K562 (cell line): ENCODE measurements around the gene NTSR1. TPM values are rescaled to one million over a fixed set of nuclear protein-coding genes. Genes with fewer than 3 reads are reported as not detected.

ENCODE experiments used
- ATAC-seq: fragments of 200-7000 bp; cut with Tn5 transposase; 3 replicates; pipeline ENCODE4 v1.9.1; 2020; ENCODE audit warnings: moderate library complexity
- BruUV-seq: library from RNA; stranded (reverse); fragments of 400-500 nt; replicated peaks from 2 replicates; lab custom pipeline; 2021; lab: Mats Ljungman, UMichigan
- CTCF ChIA-PET: fragments of 300-600 bp; formaldehyde crosslinking; extraction: SDS; loops from one replicate; lab custom pipeline; 2021; ENCODE audit warnings: low intra/inter-chr PET ratio; lab: Yijun Ruan, JAX
- POLR2A ChIA-PET: fragments of 300-600, 350-650 bp; sonication (Branson Sonifier 250); formaldehyde crosslinking; extraction: SDS; loops from one replicate; lab custom pipeline; 2021; ENCODE audit warnings: antibody characterized with exemption, inconsistent platforms; lab: Yijun Ruan, JAX
- DNase-seq, 4 experiments: peaks; one replicate each; pipeline versions ENCODE4 v3.0.0 to v3.0.0-alpha.2; 2011 to 2018; ENCODE audit warnings: low spot score in 3 of 4, mixed read lengths in 3 of 4; ENCODE audit errors: extremely low read depth in 1 of 4
- FAIRE-seq: peaks from 2 replicates; lab custom pipeline; 2011; peaks lifted over from hg19 to GRCh38; lab: Jason Lieb, UNC
- H2AFZ ChIP-seq: 2 replicates; pipeline ENCODE4 v1.6.0; 2011; ENCODE audit warnings: low read depth, low read length, control low read depth, inconsistent platforms
- H3K27ac ChIP-seq: fragments of 200-600 bp; 3 replicates; pipeline ENCODE4 v1.8.0; 2011; ENCODE audit warnings: low read depth, mild to moderate bottlenecking, control low read depth, inconsistent platforms, low read length, moderate library complexity, mixed read lengths; ENCODE audit errors: extremely low read depth
- H3K27me3 ChIP-seq, 2 experiments: fragments of 300-600 bp in 1 of 2; 2 replicates in 1 of 2; 3 replicates in 1 of 2; pipeline versions ENCODE4 v1.6.0 to v1.8.0; 2011; ENCODE audit warnings: inconsistent platforms in 2 of 2, low read length in 2 of 2, mild to moderate bottlenecking in 1 of 2, mixed read lengths in 1 of 2, moderate library complexity in 1 of 2; ENCODE audit not compliant: control insufficient read depth in 2 of 2, insufficient read depth in 2 of 2
- H3K36me3 ChIP-seq: fragments of 300-600 bp; 3 replicates; pipeline ENCODE4 v1.8.0; 2011; ENCODE audit warnings: mild to moderate bottlenecking, low read length, inconsistent platforms; ENCODE audit not compliant: control insufficient read depth, insufficient read depth
- H3K4me1 ChIP-seq, 2 experiments: fragments of 200-600 bp in 1 of 2; replicated peaks in 1 of 2; 2 replicates in 1 of 2; 3 replicates in 1 of 2; pipeline versions ENCODE4 v1.5.1 to v1.8.0; 2011; ENCODE audit warnings: inconsistent platforms in 2 of 2, low read length in 2 of 2, mild to moderate bottlenecking in 1 of 2, mixed read lengths in 1 of 2, moderate library complexity in 1 of 2; ENCODE audit not compliant: control insufficient read depth in 2 of 2, insufficient read depth in 2 of 2
- H3K4me2 ChIP-seq: 2 replicates; pipeline ENCODE4 v1.6.1; 2011; ENCODE audit warnings: low read length, control low read depth, inconsistent platforms, mixed read lengths; ENCODE audit not compliant: insufficient read depth
- H3K4me3 ChIP-seq: fragments of 200-600 bp; sonication (generic), shearing (Covaris generic); 2 replicates; pipeline ENCODE4 v1.5.1; 2016; ENCODE audit warnings: control low read depth, inconsistent platforms
- H3K79me2 ChIP-seq: fragments of 200-600 bp; 3 replicates; pipeline ENCODE4 v1.8.0; 2011; ENCODE audit warnings: low read length, inconsistent platforms; ENCODE audit not compliant: control insufficient read depth, insufficient read depth
- H3K9ac ChIP-seq, 2 experiments: 2 replicates each; pipeline versions ENCODE4 v1.6.0 to v1.6.1; 2011; ENCODE audit warnings: low read depth in 2 of 2, low read length in 2 of 2, control low read depth in 1 of 2, inconsistent platforms in 1 of 2, mild to moderate bottlenecking in 1 of 2, mixed read lengths in 1 of 2; ENCODE audit not compliant: insufficient read depth in 1 of 2
- H3K9me1 ChIP-seq: one replicate; pipeline ENCODE4 v1.6.0; 2011; ENCODE audit warnings: inconsistent platforms, mild to moderate bottlenecking, low read length, moderate library complexity; ENCODE audit not compliant: control insufficient read depth, insufficient read depth
- H3K9me3 ChIP-seq: replicated peaks from 2 replicates; pipeline ENCODE4 v1.5.1; 2011; ENCODE audit warnings: low read depth, low read length, inconsistent platforms; ENCODE audit not compliant: control insufficient read depth, insufficient read depth
- H4K20me1 ChIP-seq: replicated peaks from 2 replicates; pipeline ENCODE4 v1.6.1; 2011; ENCODE audit warnings: low read length, inconsistent platforms, mixed read lengths; ENCODE audit not compliant: control insufficient read depth, insufficient read depth
- FOXM1 ChIP-seq, 2 experiments: fragments of 450-650 bp in 1 of 2; sonication (generic) in 1 of 2; formaldehyde crosslinking in 1 of 2; IDR thresholded peaks; 2 replicates each; pipeline versions ENCODE4 v1.6.1 to v1.9.0; 2017 to 2022; ENCODE audit warnings: low read depth in 2 of 2, mild to moderate bottlenecking in 2 of 2, missing genetic modification reagents in 1 of 2, moderate library complexity in 1 of 2
- KLF10 ChIP-seq: fragments of 250-450 bp; sonication (Bioruptor Pico); IDR thresholded peaks from 2 replicates; pipeline ENCODE4 v1.6.1; 2021; ENCODE audit warnings: matching md5 sums
- PRDM10 ChIP-seq: fragments of 450-650 bp; IDR thresholded peaks from 2 replicates; pipeline ENCODE4 v1.6.1; 2018; ENCODE audit not compliant: partially characterized antibody
- TEAD2 ChIP-seq: fragments of 450-650 bp; IDR thresholded peaks from 2 replicates; pipeline ENCODE4 v1.6.1; 2016; ENCODE audit warnings: missing genetic modification characterization, control low read depth, missing compliant biosample characterization
- ZNF23 ChIP-seq: fragments of 250-450 bp; sonication (Bioruptor Pico); IDR thresholded peaks from 2 replicates; pipeline ENCODE4 v1.4.0; 2020; ENCODE audit warnings: mild to moderate bottlenecking
- ZNF551 ChIP-seq: fragments of 250-450 bp; sonication (Bioruptor Pico); IDR thresholded peaks from 2 replicates; pipeline ENCODE4 v1.5.0; 2021; ENCODE audit warnings: mild to moderate bottlenecking, moderate library complexity
- ZNF584 ChIP-seq: fragments of 200-800 bp; sonication (Bioruptor generic); IDR thresholded peaks from 2 replicates; pipeline ENCODE4 v1.6.1; 2016; ENCODE audit warnings: low read depth, mild to moderate bottlenecking, missing genetic modification characterization, missing compliant biosample characterization
- ZNF77 ChIP-seq: fragments of 250-450 bp; sonication (Bioruptor Pico); IDR thresholded peaks from 2 replicates; pipeline ENCODE4 v1.5.0; 2020
- WGBS: fragments of 100-300 bp; shearing (Covaris generic); methylation state at CpG from one replicate; pipeline ENCODE4 v1.1.6; 2016; ENCODE audit warnings: low coverage, mixed read lengths; ENCODE audit not compliant: insufficient coverage; ENCODE audit errors: missing lambda C conversion rate; 5-methylcytosine and 5-hydroxymethylcytosine counted together
- in situ Hi-C: fragments of 300-500 bp; cut with MboI; formaldehyde crosslinking; loops from 4 replicates; pipeline ENCODE4 v1.15.0; 2018; ENCODE audit warnings: inconsistent platforms, mixed read lengths
- intact Hi-C: fragments of 100-400 bp; cut with micrococcal nuclease; formaldehyde crosslinking; loops from 2 replicates; pipeline ENCODE4 v1.14.2; 2022
- polyA plus RNA-seq, 8 experiments: library from polyadenylated mRNA; depleted of rRNA in 4 of 8; stranded (reverse) in 5 of 8; unstranded in 3 of 8; fragments of >200 nt; fragmentation: Nextera tagmentation in 2 of 8; fragmentation: Illumina TruSeq in 1 of 8; extraction: Ambion mirVana in 2 of 8; extraction: Trizol in 1 of 8; gene quantifications; 2 replicates each; pipeline versions ENCODE4 v1.2.1 to v1.2.3, GENCODE V29; 2011 to 2014; ENCODE audit warnings: inconsistent platforms in 1 of 8, missing spikeins in 1 of 8
- total RNA-seq, 7 experiments: library from RNA; depleted of rRNA in 6 of 7; stranded (reverse); fragments of >200 nt in 6 of 7; fragmentation: Illumina TruSeq in 2 of 7; extraction: Trizol in 2 of 7; gene quantifications; 2 replicates each; pipeline versions ENCODE4 v1.2.1 to v1.2.3, GENCODE V29; 2011 to 2021; ENCODE audit warnings: low replicate concordance in 1 of 7
- TF ChIP-seq, protein P1 (sequence below): fragments of 450-650 bp; formaldehyde crosslinking; conservative IDR thresholded peaks from 2 replicates; pipeline ENCODE4 v1.4.0; 2022; ENCODE audit warnings: mild to moderate bottlenecking, missing genetic modification characterization

NTSR1 gene
- total and polyA plus RNA-seq, 9 of the 15 experiments (the other 6 are each of a cell fraction or from before 2014, with no cell fraction given) = 0.04 to 0.40 (median 0.13) TPM; not detected in 3

DNA sequence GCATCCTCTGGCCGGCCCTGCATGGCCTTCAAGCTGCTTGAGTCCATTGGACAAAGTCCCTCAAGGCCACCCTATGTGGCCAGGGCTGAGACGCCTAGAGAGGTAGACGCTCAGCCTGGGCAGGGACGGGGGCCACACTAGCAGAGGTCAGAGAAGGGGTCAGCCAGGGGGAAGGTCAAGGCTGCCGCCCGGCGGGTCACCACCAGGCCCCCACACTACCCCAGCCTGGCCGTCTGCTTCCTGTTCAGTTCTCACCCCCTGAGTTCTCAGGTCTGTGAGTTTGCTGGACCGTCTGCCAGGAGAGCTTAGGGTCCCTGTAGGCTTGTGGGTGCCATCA is 37.3 kb downstream of the NTSR1 start:
- ATAC-seq = no peak
- Histone ChIP-seq H3K36me3 (no peaks in the 10 kb centered on the region), H3K27ac (no peak overlapping the region), H2AFZ (no peak overlapping the region), H4K20me1 (no peaks in the 10 kb centered on the region; the same call in 1 of the 2 replicates), H3K9ac (no peak overlapping the region), H3K9me1 (no peaks in the 10 kb centered on the region), H3K4me2 (no peak overlapping the region), H3K4me3 (no peak overlapping the region), H3K4me1 (peaks cover 2 to 17% of the 10 kb centered on the region in 2 experiments; a peak in 3 of 5 replicates), H3K79me2 (no peaks in the 10 kb centered on the region), H3K9me3 (no peaks in the 10 kb centered on the region), H3K27me3 (peaks cover 33 to 50% of the 10 kb centered on the region in 2 experiments)
- TF ChIP-seq FOXM1 (IDR thresholded peaks at IDR 0.05; ENCODE audit: low read depth) (no peak), FOXM1 (CRISPR knock-in tag; IDR thresholded peaks at IDR 0.05; ENCODE audit: low read depth) (no peak), KLF10 (no peak), ZNF77 (CRISPR knock-in tag) (no peak), ZNF551 (CRISPR knock-in tag) (no peak), ZNF584 (no peak), PRDM10 (no peak), TEAD2 (tag) (no peak), ZNF23 (no peak)
- TF ChIP-seq, protein P1, sequence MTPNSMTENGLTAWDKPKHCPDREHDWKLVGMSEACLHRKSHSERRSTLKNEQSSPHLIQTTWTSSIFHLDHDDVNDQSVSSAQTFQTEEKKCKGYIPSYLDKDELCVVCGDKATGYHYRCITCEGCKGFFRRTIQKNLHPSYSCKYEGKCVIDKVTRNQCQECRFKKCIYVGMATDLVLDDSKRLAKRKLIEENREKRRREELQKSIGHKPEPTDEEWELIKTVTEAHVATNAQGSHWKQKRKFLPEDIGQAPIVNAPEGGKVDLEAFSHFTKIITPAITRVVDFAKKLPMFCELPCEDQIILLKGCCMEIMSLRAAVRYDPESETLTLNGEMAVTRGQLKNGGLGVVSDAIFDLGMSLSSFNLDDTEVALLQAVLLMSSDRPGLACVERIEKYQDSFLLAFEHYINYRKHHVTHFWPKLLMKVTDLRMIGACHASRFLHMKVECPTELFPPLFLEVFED = no peak
- no peak for DNase-seq
- FAIRE-seq = no peak
- ChIA-PET POLR2A (interaction anchor here (1.0 kb wide), 1 partner anchor 33 kb away, joined by 11 read pairs; no protein-coding TSS in a partner anchor), CTCF (no interaction called here)
- intact Hi-C loops (no loop called here), in situ Hi-C loops (no loop called here)
- 26% methylated on average over 9 of the region's 9 CpGs for WGBS
- no TSS peak for BruUV-seq
